GM10248 (cell line): Measurements from ENCODE around the gene XYLT1.
"Not testable (repeated sequence)": the region's sequence is repeated elsewhere in the genome, so short reads cannot be mapped to it uniquely, and the experiment has no call there.

Source experiments
- CTCF ChIA-PET: fragments of 300-600 bp; sonication (Branson Sonifier 250); formaldehyde crosslinking; extraction: SDS; loops from one replicate; lab custom pipeline; 2021; ENCODE audit warnings: antibody characterized with exemption; lab: Yijun Ruan, JAX
- POLR2A ChIA-PET: fragments of 350-650 bp; sonication (Branson Sonifier 250); formaldehyde crosslinking; extraction: SDS; loops from one replicate; lab custom pipeline; 2020; ENCODE audit warnings: antibody characterized with exemption; lab: Yijun Ruan, JAX
- DNase-seq: peaks from one replicate; pipeline ENCODE4 v3.0.0; 2012; ENCODE audit errors: extremely low spot score
- TF ChIP-seq, protein P1 (sequence below): IDR thresholded peaks from 2 replicates; pipeline ENCODE4 v1.5.1; 2012; ENCODE audit warnings: mild to moderate bottlenecking, low read depth; ENCODE audit errors: extremely low read depth, missing control alignments, control extremely low read depth

Gene XYLT1

DNA sequence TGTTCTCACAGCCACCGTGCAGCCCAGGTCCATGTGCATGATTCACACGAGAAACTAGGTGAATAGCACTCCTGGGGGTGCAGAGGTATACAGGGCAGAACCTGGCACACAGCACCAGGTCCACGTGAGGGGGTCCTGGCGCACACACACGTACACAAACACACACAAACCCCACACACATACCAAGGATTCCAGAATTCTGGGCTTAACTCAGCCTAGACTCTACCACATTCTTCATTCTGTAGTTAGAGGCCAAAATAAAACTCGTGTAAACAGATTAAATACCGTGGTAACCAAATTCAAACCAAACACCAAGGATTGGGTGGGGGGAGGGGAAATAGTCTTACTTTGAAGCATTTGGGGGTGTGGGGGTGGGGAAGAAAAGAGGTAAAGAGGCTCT lies 58.5 kb downstream of the XYLT1 start:
- CTCF ChIA-PET, result interaction anchor here (1.2 kb wide), 1 partner anchor 133 kb away, joined by 3 read pairs; no protein-coding TSS in a partner anchor
- no peak for DNase-seq
- POLR2A ChIA-PET, result no interaction called here
- TF ChIP-seq, protein P1, sequence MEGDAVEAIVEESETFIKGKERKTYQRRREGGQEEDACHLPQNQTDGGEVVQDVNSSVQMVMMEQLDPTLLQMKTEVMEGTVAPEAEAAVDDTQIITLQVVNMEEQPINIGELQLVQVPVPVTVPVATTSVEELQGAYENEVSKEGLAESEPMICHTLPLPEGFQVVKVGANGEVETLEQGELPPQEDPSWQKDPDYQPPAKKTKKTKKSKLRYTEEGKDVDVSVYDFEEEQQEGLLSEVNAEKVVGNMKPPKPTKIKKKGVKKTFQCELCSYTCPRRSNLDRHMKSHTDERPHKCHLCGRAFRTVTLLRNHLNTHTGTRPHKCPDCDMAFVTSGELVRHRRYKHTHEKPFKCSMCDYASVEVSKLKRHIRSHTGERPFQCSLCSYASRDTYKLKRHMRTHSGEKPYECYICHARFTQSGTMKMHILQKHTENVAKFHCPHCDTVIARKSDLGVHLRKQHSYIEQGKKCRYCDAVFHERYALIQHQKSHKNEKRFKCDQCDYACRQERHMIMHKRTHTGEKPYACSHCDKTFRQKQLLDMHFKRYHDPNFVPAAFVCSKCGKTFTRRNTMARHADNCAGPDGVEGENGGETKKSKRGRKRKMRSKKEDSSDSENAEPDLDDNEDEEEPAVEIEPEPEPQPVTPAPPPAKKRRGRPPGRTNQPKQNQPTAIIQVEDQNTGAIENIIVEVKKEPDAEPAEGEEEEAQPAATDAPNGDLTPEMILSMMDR, result no peak

DNA sequence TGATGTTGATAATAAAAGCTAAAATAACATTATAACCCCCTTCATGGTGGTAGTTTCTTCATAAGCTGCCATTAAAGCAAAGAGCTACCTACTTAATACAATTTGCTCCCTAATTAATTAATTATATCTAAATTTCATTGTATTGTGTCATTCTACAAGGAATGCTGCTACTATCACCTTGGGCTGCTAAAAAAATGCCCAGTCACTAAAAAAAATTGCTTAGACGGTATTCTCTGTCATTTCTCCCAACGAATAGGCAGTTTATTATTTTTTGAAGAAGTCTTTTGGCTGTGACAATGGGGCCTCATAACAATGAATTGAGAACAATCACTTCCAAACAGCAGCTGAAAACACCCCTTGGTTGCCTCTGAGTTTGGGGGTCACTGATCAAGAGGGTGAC lies 59.5 kb downstream of the XYLT1 start:
- DNase-seq, result no peak
- CTCF ChIA-PET, result interaction anchor here (1.2 kb wide), 1 partner anchor 132 kb away, joined by 3 read pairs; no protein-coding TSS in a partner anchor
- POLR2A ChIA-PET, result interaction anchor here (0.8 kb wide), 1 partner anchor 57 kb away, joined by 3 read pairs; no protein-coding TSS in a partner anchor
- TF ChIP-seq, protein P1, result no peak

DNA sequence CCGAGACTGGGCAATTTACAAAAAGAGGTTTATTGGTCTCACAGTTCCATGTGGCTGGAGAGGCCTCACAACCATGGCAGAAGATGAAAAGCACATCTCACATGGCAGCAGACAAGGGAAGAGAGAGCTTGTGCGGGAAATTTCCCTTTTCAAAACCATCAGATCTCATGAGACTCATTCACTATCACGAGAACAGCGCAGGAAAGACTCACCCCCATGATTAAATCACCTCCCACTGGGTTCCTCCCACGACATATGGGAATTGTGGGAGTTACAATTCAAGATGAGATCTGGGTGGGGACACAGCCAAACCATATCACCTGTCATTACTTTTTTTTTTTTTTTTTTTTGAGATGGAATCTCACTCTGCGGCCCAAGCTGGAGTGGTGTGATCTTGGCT lies 60.4 kb downstream of the XYLT1 start:
- DNase-seq, result not testable (repeated sequence)
- CTCF ChIA-PET, result interaction anchor here (1.1 to 1.7 kb wide), 2 partner anchors 10 to 32 kb away, joined by 3 read pairs; no protein-coding TSS in a partner anchor
- POLR2A ChIA-PET, result interaction anchor here (0.7 kb wide), 1 partner anchor 145 kb away, joined by 3 read pairs; no protein-coding TSS in a partner anchor

DNA sequence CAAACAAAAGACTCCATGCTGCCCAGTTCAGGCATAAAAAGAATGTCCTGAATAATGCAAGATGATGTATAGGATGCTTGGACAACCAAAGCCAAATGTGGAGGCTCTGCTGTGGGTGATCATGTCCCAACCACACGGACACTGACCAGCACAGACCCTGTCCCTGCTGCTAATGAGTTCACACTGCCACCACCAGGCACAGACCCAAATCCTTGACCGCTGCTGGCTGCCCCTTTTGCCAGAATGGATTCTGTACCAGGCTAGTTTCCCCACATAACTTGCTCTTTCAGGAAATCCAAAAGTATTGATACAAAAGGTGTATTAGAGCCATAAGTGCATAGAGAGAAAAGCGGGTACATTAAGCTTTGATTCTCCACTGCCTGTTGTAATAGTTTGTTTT lies 60.9 kb downstream of the XYLT1 start:
- CTCF ChIA-PET, result interaction anchor here (1.1 to 1.7 kb wide), 2 partner anchors 9 to 31 kb away, joined by 3 read pairs; no protein-coding TSS in a partner anchor
- TF ChIP-seq, protein P1, result no peak
- POLR2A ChIA-PET, result interaction anchor here (0.7 kb wide), 1 partner anchor 144 kb away, joined by 3 read pairs; no protein-coding TSS in a partner anchor
- DNase-seq, result no peak

DNA sequence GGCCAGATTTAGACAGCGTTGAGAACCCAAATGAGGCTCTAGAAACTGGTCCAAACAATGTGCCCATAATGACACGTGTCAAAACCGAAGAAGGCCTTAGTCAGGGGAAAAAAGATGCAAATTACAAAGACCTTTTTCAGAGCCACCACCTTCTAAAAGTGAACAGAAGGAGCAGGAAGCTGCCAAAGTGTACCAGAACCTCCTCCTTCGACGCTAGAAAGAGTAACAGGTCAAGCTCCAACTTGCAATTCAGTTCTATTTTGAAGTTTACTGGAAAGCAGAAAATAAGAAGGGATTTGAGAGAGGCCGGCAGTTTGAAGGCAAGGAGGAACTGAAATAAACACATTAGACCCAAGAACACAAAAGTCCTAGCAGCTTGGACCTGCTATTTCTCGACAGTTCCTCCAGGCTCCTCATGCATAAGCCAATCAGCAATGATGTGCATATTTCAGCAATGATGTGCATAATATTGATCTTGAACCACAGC lies 61.8 kb downstream of the XYLT1 start:
- ChIA-PET CTCF (interaction anchor here (1.4 to 1.7 kb wide), 2 partner anchors 7 to 30 kb away, joined by 3 read pairs; no protein-coding TSS in a partner anchor), POLR2A (interaction anchor here (0.7 to 0.8 kb wide), 2 partner anchors 8 to 31 kb away, joined by 3 to 4 read pairs; no protein-coding TSS in a partner anchor)
- peak; percentile 62 for DNase-seq
- TF ChIP-seq, protein P1, result no peak

DNA sequence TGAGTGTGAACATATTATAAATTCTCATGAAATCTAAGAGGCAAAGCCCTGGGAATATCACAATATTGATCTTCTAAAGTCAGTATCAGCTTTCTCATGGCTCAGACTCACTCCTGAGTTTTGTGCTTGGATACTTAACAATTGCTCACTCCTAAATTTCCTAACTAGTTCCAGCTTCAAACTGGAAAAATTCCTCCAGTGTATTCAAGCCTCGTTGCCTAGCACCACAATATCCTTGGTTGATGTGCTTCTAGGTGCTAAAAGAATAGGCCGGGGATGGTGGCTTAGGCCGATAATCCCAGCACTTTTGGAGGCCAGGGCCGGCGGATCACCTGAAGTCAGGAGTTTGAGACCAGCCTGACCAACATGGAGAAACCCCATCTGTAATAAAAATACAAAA lies 62.5 kb downstream of the XYLT1 start:
- DNase-seq, result no peak
- ChIA-PET POLR2A (interaction anchor here (0.8 kb wide), 1 partner anchor 31 kb away, joined by 3 read pairs; no protein-coding TSS in a partner anchor), CTCF (interaction anchor here (1.4 to 1.7 kb wide), 2 partner anchors 8 to 30 kb away, joined by 3 read pairs; no protein-coding TSS in a partner anchor)
- TF ChIP-seq, protein P1, result no peak

DNA sequence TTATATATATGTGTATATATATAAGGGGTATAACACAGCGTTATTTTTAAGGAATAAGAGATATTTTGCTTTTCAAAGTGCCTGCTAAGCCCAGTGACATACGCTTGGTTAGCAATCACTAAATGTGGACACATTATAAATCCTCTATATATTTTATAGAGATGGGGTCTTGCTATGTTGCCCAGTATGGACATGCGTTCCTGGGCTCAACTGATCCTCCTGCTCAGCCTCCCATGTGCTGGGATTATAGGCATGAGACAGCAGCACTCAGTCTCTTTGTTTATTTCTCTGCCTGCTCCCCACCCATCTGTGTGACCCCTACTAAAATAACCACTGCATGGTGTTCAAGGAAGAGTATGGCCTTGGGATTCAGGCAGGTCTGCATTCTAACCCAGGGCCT lies 63.4 kb downstream of the XYLT1 start:
- POLR2A ChIA-PET, result no interaction called here
- TF ChIP-seq, protein P1, result no peak
- CTCF ChIA-PET, result interaction anchor here (1.1 to 1.3 kb wide), 2 partner anchors 8 to 11 kb away, joined by 4 read pairs; no protein-coding TSS in a partner anchor
- DNase-seq, result no peak
